DOHH2 (cell line): ENCODE results near the gene HPS3.

ENCODE experiments used
- CTCF ChIP-seq: fragments of 200-600 bp; sonication (generic); IDR thresholded peaks from one replicate; pipeline ENCODE4 v1.5.1; 2014; ENCODE audit warnings: antibody characterized with exemption, mild to moderate bottlenecking, low read depth, low read length; ENCODE audit not compliant: poor library complexity, severe bottlenecking
- EZH2phosphoT487 ChIP-seq: fragments of 200-600 bp; sonication (generic); IDR thresholded peaks from 2 replicates; pipeline ENCODE4 v1.6.1; 2017; ENCODE audit warnings: borderline replicate concordance, mild to moderate bottlenecking, antibody characterized with exemption, low read length, moderate library complexity, mixed read lengths

GRCh38 chr3:149209431-149209830 is 80.0 kb downstream of the HPS3 start:
- TF ChIP-seq CTCF = no peak
- TF ChIP-seq EZH2phosphoT487 = no peak
